Activated T-cell treated with anti-CD3 and anti-CD28 coated beads for 48 hours (primary cell): ENCODE data around the gene NSL1.
"Not testable (repeated sequence)": the region's sequence is repeated elsewhere in the genome, so short reads cannot be mapped to it uniquely, and the experiment has no call there.

Source experiments
- DNase-seq: peaks from one replicate; pipeline ENCODE4 v3.0.0-alpha.2; 2020; ENCODE audit warnings: low read depth

NSL1 gene

GRCh38 chr1:212791676-212792395 lies at the start of gene NSL1, which contains the start of gene TATDN3:
Gene NSL1, minus strand, starts transcription at chr1:212791777. Its CDS starts 14 bp downstream, at chr1:212791763.
Gene TATDN3, plus strand, starts transcription at chr1:212791894. Its CDS starts 28 bp downstream, at chr1:212791922.
- peak; percentile 95 for DNase-seq

GRCh38 chr1:212838145-212838544 lies 46.6 kb upstream of the NSL1 start:
- no peak for DNase-seq

GRCh38 chr1:212833211-212834207 lies 41.9 kb upstream of the NSL1 start:
- DNase-seq: not testable (repeated sequence)

- no peak for DNase-seq
Measured at GRCh38 chr1:212828395-212828794, 36.8 kb upstream of the NSL1 start.

GRCh38 chr1:212827831-212828278 lies 36.3 kb upstream of the NSL1 start:
- no peak for DNase-seq

- no peak for DNase-seq
Measured at GRCh38 chr1:212827171-212827776, 35.7 kb upstream of the NSL1 start.

- no peak for DNase-seq
Measured at GRCh38 chr1:212825798-212826452, 34.3 kb upstream of the NSL1 start.

- DNase-seq: no peak
Measured at GRCh38 chr1:212824201-212824600, 32.6 kb upstream of the NSL1 start.

GRCh38 chr1:212822956-212823355 lies 31.4 kb upstream of the NSL1 start:
- DNase-seq: no peak

GRCh38 chr1:212820969-212821368 lies 29.4 kb upstream of the NSL1 start:
- no peak for DNase-seq

GRCh38 chr1:212819726-212820125 lies 28.1 kb upstream of the NSL1 start:
- DNase-seq: no peak

- no peak for DNase-seq
Measured at GRCh38 chr1:212816567-212817278, 25.1 kb upstream of the NSL1 start.

- DNase-seq: no peak
Measured at GRCh38 chr1:212814537-212815334, 23.2 kb upstream of the NSL1 start.

GRCh38 chr1:212805767-212806166 lies 14.2 kb upstream of the NSL1 start:
- DNase-seq: no peak

- DNase-seq: no peak
Measured at GRCh38 chr1:212797681-212798080, 6.1 kb upstream of the NSL1 start.

GRCh38 chr1:212794561-212795014 lies 3.0 kb upstream of the NSL1 start:
- DNase-seq: no peak

- DNase-seq: no peak
Measured at GRCh38 chr1:212792396-212792908, 875 bp upstream of the NSL1 start.

- DNase-seq: no peak
Measured at GRCh38 chr1:212791261-212791675, 309 bp downstream of the NSL1 start.

GRCh38 chr1:212785871-212786270 lies 5.7 kb downstream of the NSL1 start:
- DNase-seq: no peak

- no peak for DNase-seq
Measured at GRCh38 chr1:212783976-212784375, 7.6 kb downstream of the NSL1 start.
